Esophagus muscularis mucosa (tissue), 4 donors: ENCODE results near the gene GALK2. TPM values are rescaled to one million over a fixed set of nuclear protein-coding genes. Genes with fewer than 3 reads are reported as not detected.

ENCODE experiments used
- DNase-seq: peaks from one replicate; pipeline ENCODE4 v3.0.0-alpha.2; 2017; ENCODE audit errors: extremely low spot score
- H3K27ac ChIP-seq, 4 donors: fragments of 200-600 bp; sonication (generic); replicated peaks in 1 of 4; 1 replicate in 3 of 4; 2 replicates in 1 of 4; pipeline ENCODE4 v1.5.1; 2016 to 2019; ENCODE audit warnings: mild to moderate bottlenecking in 1 of 4
- H3K27me3 ChIP-seq, 4 donors: fragments of 200-600 bp; sonication (generic); one replicate each; pipeline versions ENCODE4 v1.5.1 to v1.6.0; 2016 to 2019
- H3K36me3 ChIP-seq, 4 donors: fragments of 200-600 bp; sonication (generic); one replicate each; pipeline ENCODE4 v1.5.1; 2016 to 2019
- H3K4me1 ChIP-seq, 4 donors: fragments of 200-600 bp; sonication (generic); one replicate each; pipeline ENCODE4 v1.5.1; 2016 to 2019
- H3K4me3 ChIP-seq, 4 donors: fragments of 200-600 bp; sonication (generic); 1 replicate in 2 of 4; 2 replicates in 2 of 4; pipeline ENCODE4 v1.5.1; 2016 to 2019; ENCODE audit warnings: mild to moderate bottlenecking in 4 of 4, moderate library complexity in 1 of 4
- H3K9me3 ChIP-seq, 4 donors: fragments of 200-600 bp; sonication (generic); 1 replicate in 3 of 4; 2 replicates in 1 of 4; pipeline ENCODE4 v1.5.1; 2016 to 2019
- EP300 ChIP-seq: sonication (generic); formaldehyde crosslinking; IDR thresholded peaks from one replicate; pipeline ENCODE4 v1.6.1; 2017; ENCODE audit warnings: antibody characterized with exemption
- POLR2A ChIP-seq: fragments of 450-650 bp; IDR thresholded peaks from one replicate; pipeline ENCODE4 v1.6.1; 2017; ENCODE audit warnings: antibody characterized with exemption, moderate library complexity, mild to moderate bottlenecking, low read depth
- POLR2AphosphoS5 ChIP-seq, 2 donors: sonication (generic); formaldehyde crosslinking; IDR thresholded peaks; one replicate each; pipeline ENCODE4 v1.6.1; 2017; ENCODE audit warnings: antibody characterized with exemption in 2 of 2
- WGBS: methylation state at CpG from one replicate; pipeline ENCODE4 v1.1.5; 2018; 5-methylcytosine and 5-hydroxymethylcytosine counted together
- intact Hi-C: fragments of 100-400 bp; cut with DNase I; formaldehyde crosslinking; loops from one replicate; pipeline ENCODE4 v1.15.1; 2023
- small RNA-seq, 3 donors: library from RNA; depleted of rRNA; stranded (forward); fragments of <200 nt; gene quantifications; one replicate each; pipeline ENCODE3, GENCODE V24; 2016
- total RNA-seq, 4 donors: library from RNA; depleted of rRNA; stranded (reverse); fragments of >200 nt; gene quantifications; one replicate each; pipeline versions ENCODE4 v1.1.0 to v1.2.1, GENCODE V29; 2016
- TF ChIP-seq, protein P1 (sequence below), 3 experiments: fragments of 200-600 bp in 2 of 3; fragments of 450-650 bp in 1 of 3; sonication (generic) in 2 of 3; IDR thresholded peaks; one replicate each; pipeline ENCODE4 v1.5.1; 2017 to 2019; ENCODE audit warnings: antibody characterized with exemption in 3 of 3, mild to moderate bottlenecking in 2 of 3, moderate library complexity in 1 of 3

The GALK2 gene
- total RNA-seq, 4 donors from 2014 or later = 34.5 to 50.3 (median 41.5) TPM

DNA sequence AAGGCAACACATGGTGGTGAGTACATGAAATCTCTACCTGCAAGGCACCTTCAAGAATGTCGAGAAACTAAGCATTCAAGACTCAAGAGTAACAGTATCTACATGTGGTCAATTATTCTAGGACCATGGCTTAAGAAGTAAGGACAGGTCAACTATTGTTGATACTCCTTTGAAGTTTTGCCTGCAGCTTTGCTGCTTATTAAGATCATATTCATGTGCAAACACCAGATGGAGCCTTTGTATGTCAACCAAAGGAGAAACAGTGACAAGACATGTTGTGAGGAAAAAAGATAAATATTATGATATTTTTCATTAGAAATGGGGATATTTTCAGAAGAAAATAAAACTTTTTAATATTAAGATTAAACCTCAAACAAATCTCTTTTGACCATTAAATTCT lies 200.7 kb downstream of the GALK2 start:
- H3K27ac ChIP-seq = no peak overlapping the region
- TF ChIP-seq, protein P1, sequence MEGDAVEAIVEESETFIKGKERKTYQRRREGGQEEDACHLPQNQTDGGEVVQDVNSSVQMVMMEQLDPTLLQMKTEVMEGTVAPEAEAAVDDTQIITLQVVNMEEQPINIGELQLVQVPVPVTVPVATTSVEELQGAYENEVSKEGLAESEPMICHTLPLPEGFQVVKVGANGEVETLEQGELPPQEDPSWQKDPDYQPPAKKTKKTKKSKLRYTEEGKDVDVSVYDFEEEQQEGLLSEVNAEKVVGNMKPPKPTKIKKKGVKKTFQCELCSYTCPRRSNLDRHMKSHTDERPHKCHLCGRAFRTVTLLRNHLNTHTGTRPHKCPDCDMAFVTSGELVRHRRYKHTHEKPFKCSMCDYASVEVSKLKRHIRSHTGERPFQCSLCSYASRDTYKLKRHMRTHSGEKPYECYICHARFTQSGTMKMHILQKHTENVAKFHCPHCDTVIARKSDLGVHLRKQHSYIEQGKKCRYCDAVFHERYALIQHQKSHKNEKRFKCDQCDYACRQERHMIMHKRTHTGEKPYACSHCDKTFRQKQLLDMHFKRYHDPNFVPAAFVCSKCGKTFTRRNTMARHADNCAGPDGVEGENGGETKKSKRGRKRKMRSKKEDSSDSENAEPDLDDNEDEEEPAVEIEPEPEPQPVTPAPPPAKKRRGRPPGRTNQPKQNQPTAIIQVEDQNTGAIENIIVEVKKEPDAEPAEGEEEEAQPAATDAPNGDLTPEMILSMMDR (IDR thresholded peaks at IDR 0.05) = peak in 2 of 3 experiments; percentile 9 to 20
- no peak for TF ChIP-seq EP300
- H3K27me3 ChIP-seq = no peaks in the 10 kb centered on the region
- H3K4me3 ChIP-seq = no peak overlapping the region
- WGBS = 93% methylated on average over 1 of the region's 1 CpG
- no peaks in the 10 kb centered on the region for H3K36me3 ChIP-seq
- no peaks in the 10 kb centered on the region for H3K4me1 ChIP-seq
- no peak for DNase-seq
- H3K9me3 ChIP-seq = no peaks in the 10 kb centered on the region
- intact Hi-C loops = no loop called here

DNA sequence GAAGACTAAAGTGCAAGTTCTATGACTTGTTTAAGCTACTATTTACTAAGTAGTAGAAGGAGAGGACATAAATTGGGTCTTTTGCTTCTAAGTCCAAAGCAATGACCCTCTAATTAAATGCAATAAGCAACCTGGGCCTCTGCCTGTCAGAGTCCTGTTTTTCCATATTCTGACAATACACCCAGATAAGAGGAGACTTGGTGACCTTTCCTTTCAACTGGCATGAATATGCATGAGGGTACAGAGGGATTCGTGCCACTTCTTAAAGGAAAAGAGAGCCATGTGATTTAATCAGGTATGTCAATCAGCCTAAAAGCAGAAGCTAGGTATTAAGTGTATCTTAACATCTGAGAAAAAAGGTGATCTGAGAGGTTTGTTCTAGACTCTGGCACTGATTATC lies 202.3 kb downstream of the GALK2 start:
- H3K9me3 ChIP-seq = no peaks in the 10 kb centered on the region
- no peak overlapping the region for H3K27ac ChIP-seq
- no peaks in the 10 kb centered on the region for H3K4me1 ChIP-seq
- H3K4me3 ChIP-seq = no peak overlapping the region
- no peak for DNase-seq
- no peaks in the 10 kb centered on the region for H3K36me3 ChIP-seq
- intact Hi-C loops = no loop called here
- TF ChIP-seq POLR2AphosphoS5 (IDR thresholded peaks at IDR 0.05) (no peak), EP300 (no peak), POLR2A (no peak)
- WGBS = 92% methylated on average over 1 of the region's 1 CpG
- H3K27me3 ChIP-seq = no peaks in the 10 kb centered on the region

DNA sequence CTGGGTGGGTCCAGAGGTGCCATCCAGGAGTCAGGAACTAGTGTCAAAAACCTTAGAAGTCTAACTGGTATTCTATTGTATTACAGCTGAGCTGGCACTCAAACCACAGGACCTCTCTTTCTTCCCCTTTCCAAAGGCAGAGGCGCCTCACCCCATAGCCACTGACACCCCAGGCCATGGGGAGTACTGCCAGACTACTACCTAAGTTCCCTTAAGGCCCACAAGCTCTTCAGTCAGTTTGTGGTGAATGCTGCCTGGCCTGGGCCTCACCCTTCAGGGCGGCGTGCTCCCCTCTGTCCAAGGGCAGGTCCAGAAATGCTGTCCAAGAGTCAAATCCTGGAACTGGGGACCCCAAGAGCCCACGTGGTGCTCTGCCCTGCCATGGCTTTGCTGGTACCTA lies 209.9 kb downstream of the GALK2 start:
- intact Hi-C loops = no loop called here
- H3K27ac ChIP-seq = no peak overlapping the region
- 85% methylated on average over 4 of the region's 4 CpGs for WGBS
- no peaks in the 10 kb centered on the region for H3K36me3 ChIP-seq
- no peak for TF ChIP-seq EP300
- TF ChIP-seq POLR2A = no peak
- TF ChIP-seq POLR2AphosphoS5 (IDR thresholded peaks at IDR 0.05) = no peak
- TF ChIP-seq, protein P1 (IDR thresholded peaks at IDR 0.05) = no peak
- no peaks in the 10 kb centered on the region for H3K9me3 ChIP-seq
- no peak for DNase-seq
- no peaks in the 10 kb centered on the region for H3K27me3 ChIP-seq
- H3K4me1 ChIP-seq = no peaks in the 10 kb centered on the region
- H3K4me3 ChIP-seq = no peak overlapping the region

DNA sequence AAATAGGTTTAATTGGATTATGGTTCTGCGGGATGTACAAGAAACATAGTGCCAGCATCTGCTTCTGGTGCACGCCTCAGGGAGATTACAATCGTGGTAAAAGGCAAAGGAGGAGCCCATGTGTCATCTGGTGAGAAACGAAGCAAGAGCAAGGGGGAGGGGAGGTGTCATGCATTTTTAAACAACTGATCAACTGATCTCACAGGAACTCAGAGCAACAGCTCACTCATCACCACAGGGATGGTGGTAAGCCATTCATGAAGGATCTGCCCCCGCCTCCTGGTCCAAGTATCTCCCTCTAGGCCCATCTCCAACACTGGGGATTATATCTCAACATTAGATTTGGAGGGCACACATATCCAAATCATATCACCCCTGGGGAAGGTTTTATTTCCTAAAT lies 210.9 kb downstream of the GALK2 start:
- no peaks in the 10 kb centered on the region for H3K4me1 ChIP-seq
- H3K27me3 ChIP-seq = no peaks in the 10 kb centered on the region
- no peak for DNase-seq
- TF ChIP-seq, protein P1 (IDR thresholded peaks at IDR 0.05) = no peak
- TF ChIP-seq POLR2A (no peak), POLR2AphosphoS5 (IDR thresholded peaks at IDR 0.05) (no peak), EP300 (no peak)
- H3K4me3 ChIP-seq = no peak overlapping the region
- H3K27ac ChIP-seq = no peak overlapping the region
- H3K36me3 ChIP-seq = no peaks in the 10 kb centered on the region
- 82% methylated on average over 5 of the region's 5 CpGs for WGBS
- intact Hi-C loops = no loop called here
- H3K9me3 ChIP-seq = no peaks in the 10 kb centered on the region

Small RNA genes within 50 kb of the gene (small RNA-seq; reads per million reads assigned to genes)
- gene MIR4716 (0 reads per million in 3 donors), gene RF00019 (0 reads per million in 3 donors), gene RN7SL307P (0 reads per million in 3 donors)

Other genes with a start within 250 kb of the GALK2 start
- gene SHC4, start 206.3 kb upstream of the GALK2 start, total RNA-seq = 1 to 10 TPM; 1.8 to 2.3 (median 2.1) TPM
- gene SECISBP2L, start 123.8 kb upstream of the GALK2 start, total RNA-seq = 10 to 100 TPM; 40.3 to 54.0 (median 44.0) TPM
- gene COPS2, start 14.6 kb upstream of the GALK2 start, total RNA-seq = 10 to 100 TPM; 55.2 to 69.4 (median 65.5) TPM